Colonic mucosa (tissue), 4 donors: ENCODE measurements around the gene NSMF. TPM values are rescaled to one million over a fixed set of nuclear protein-coding genes. Genes with fewer than 3 reads are reported as not detected.

Source experiments
- DNase-seq: peaks from one replicate; pipeline ENCODE4 v3.0.0-alpha.2; 2020
- H3K27ac ChIP-seq: fragments of 200-600 bp; one replicate; pipeline ENCODE4 v1.8.0; 2021
- H3K27me3 ChIP-seq: fragments of 200-600 bp; one replicate; pipeline ENCODE4 v1.8.0; 2021
- H3K36me3 ChIP-seq: fragments of 200-600 bp; one replicate; pipeline ENCODE4 v1.8.0; 2021
- H3K4me1 ChIP-seq: fragments of 200-600 bp; one replicate; pipeline ENCODE4 v1.8.0; 2021; ENCODE audit warnings: mild to moderate bottlenecking
- H3K4me3 ChIP-seq: fragments of 200-600 bp; one replicate; pipeline ENCODE4 v1.8.0; 2021
- H3K9ac ChIP-seq, 2 donors: one replicate each; pipeline ENCODE4 v1.7.0; 2013; ENCODE audit warnings: control low read depth in 2 of 2, low read depth in 2 of 2, low read length in 2 of 2
- H3K9me3 ChIP-seq: fragments of 200-600 bp; one replicate; pipeline ENCODE4 v1.8.0; 2021
- CTCF ChIP-seq: fragments of 200-600 bp; IDR thresholded peaks from one replicate; pipeline ENCODE4 v1.8.0; 2022; ENCODE audit warnings: antibody characterized with exemption, mild to moderate bottlenecking
- intact Hi-C: fragments of 100-400 bp; cut with DNase I; formaldehyde crosslinking; loops from one replicate; pipeline ENCODE4 v1.14.1; 2022
- total RNA-seq, 2 donors: library from RNA; stranded (reverse); fragmentation: NEBNext Ultra II Directional in 1 of 2; extraction: Animal tissue kit (Norgen Biotek cat#: 25700) in 1 of 2; gene quantifications; one replicate each; pipeline ENCODE4 v1.2.1, GENCODE V29; 2021
- donor health status: healthy.
- donor health status: DM: no; HTN: no; CAD: no.
- donor health status: DM: no; HTN: no; CAD: no.

The NSMF gene
- total RNA-seq, 2 donors from 2014 or later: 33.7 to 47.8 TPM

- intact Hi-C loops: no loop called here
- H3K4me3 ChIP-seq: no peak overlapping the region
- H3K27ac ChIP-seq: no peak overlapping the region
- H3K9ac ChIP-seq: peak overlapping the region in 1 of 2 donors; percentile 2
- H3K36me3 ChIP-seq: no peaks in the 10 kb centered on the region
- H3K4me1 ChIP-seq: no peaks in the 10 kb centered on the region
- no peaks in the 10 kb centered on the region for H3K9me3 ChIP-seq
- DNase-seq: peak; percentile 68
- H3K27me3 ChIP-seq: no peaks in the 10 kb centered on the region
- no peak for TF ChIP-seq CTCF
Measured at GRCh38 chr9:137429974-137430722, 29.0 kb downstream of the NSMF start.

- no peaks in the 10 kb centered on the region for H3K36me3 ChIP-seq
- no peaks in the 10 kb centered on the region for H3K27me3 ChIP-seq
- H3K27ac ChIP-seq: no peak overlapping the region
- no peak overlapping the region for H3K9ac ChIP-seq
- intact Hi-C loops: no loop called here
- no peak overlapping the region for H3K4me3 ChIP-seq
- TF ChIP-seq CTCF: no peak
- no peaks in the 10 kb centered on the region for H3K9me3 ChIP-seq
- no peak for DNase-seq
- H3K4me1 ChIP-seq: no peaks in the 10 kb centered on the region
Measured at GRCh38 chr9:137429546-137429890, 29.6 kb downstream of the NSMF start.

- intact Hi-C loops: no loop called here
- no peak for DNase-seq
- Histone ChIP-seq H3K36me3 (no peaks in the 10 kb centered on the region), H3K4me3 (no peak overlapping the region), H3K9me3 (no peaks in the 10 kb centered on the region), H3K27ac (no peak overlapping the region), H3K4me1 (no peaks in the 10 kb centered on the region), H3K9ac (no peak overlapping the region), H3K27me3 (no peaks in the 10 kb centered on the region)
- TF ChIP-seq CTCF: no peak
Measured at GRCh38 chr9:137428841-137429545, 30.1 kb downstream of the NSMF start.

GRCh38 chr9:137428311-137428630, 30.9 kb downstream of the NSMF start:
- DNase-seq: no peak
- H3K27me3 ChIP-seq: no peaks in the 10 kb centered on the region
- intact Hi-C loops: no loop called here
- H3K4me1 ChIP-seq: no peaks in the 10 kb centered on the region
- no peak for TF ChIP-seq CTCF
- no peak overlapping the region for H3K4me3 ChIP-seq
- no peaks in the 10 kb centered on the region for H3K36me3 ChIP-seq
- no peak overlapping the region for H3K9ac ChIP-seq
- no peaks in the 10 kb centered on the region for H3K9me3 ChIP-seq
- no peak overlapping the region for H3K27ac ChIP-seq

GRCh38 chr9:137427454-137428310, 31.5 kb downstream of the NSMF start:
- no peaks in the 10 kb centered on the region for H3K27me3 ChIP-seq
- no peaks in the 10 kb centered on the region for H3K4me1 ChIP-seq
- no peak overlapping the region for H3K9ac ChIP-seq
- H3K4me3 ChIP-seq: no peak overlapping the region
- no peak overlapping the region for H3K27ac ChIP-seq
- no peaks in the 10 kb centered on the region for H3K36me3 ChIP-seq
- DNase-seq: no peak
- no peak for TF ChIP-seq CTCF
- H3K9me3 ChIP-seq: no peaks in the 10 kb centered on the region
- intact Hi-C loops: no loop called here
